WI38 (cell line): ENCODE measurements around the gene SCART1.

Experiments
- H3K4me3 ChIP-seq: 2 replicates; pipeline ENCODE4 v1.5.1; 2011; ENCODE audit warnings: low read depth, mild to moderate bottlenecking, control low read depth, low read length
- TF ChIP-seq, protein P1 (sequence below): IDR thresholded peaks from 2 replicates; pipeline ENCODE4 v1.5.1; 2012; ENCODE audit warnings: low read depth, mild to moderate bottlenecking, control low read depth, low read length

The SCART1 gene

GRCh38 chr10:133441780-133442179 is 12.0 kb upstream of the SCART1 start:
- TF ChIP-seq, protein P1, sequence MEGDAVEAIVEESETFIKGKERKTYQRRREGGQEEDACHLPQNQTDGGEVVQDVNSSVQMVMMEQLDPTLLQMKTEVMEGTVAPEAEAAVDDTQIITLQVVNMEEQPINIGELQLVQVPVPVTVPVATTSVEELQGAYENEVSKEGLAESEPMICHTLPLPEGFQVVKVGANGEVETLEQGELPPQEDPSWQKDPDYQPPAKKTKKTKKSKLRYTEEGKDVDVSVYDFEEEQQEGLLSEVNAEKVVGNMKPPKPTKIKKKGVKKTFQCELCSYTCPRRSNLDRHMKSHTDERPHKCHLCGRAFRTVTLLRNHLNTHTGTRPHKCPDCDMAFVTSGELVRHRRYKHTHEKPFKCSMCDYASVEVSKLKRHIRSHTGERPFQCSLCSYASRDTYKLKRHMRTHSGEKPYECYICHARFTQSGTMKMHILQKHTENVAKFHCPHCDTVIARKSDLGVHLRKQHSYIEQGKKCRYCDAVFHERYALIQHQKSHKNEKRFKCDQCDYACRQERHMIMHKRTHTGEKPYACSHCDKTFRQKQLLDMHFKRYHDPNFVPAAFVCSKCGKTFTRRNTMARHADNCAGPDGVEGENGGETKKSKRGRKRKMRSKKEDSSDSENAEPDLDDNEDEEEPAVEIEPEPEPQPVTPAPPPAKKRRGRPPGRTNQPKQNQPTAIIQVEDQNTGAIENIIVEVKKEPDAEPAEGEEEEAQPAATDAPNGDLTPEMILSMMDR: no peak
- H3K4me3 ChIP-seq: no peak overlapping the region

GRCh38 chr10:133442191-133442966 is 11.4 kb upstream of the SCART1 start:
- TF ChIP-seq, protein P1: no peak
- H3K4me3 ChIP-seq: no peak overlapping the region

- TF ChIP-seq, protein P1: no peak
- no peak overlapping the region for H3K4me3 ChIP-seq
Measured at GRCh38 chr10:133442967-133443924, 10.5 kb upstream of the SCART1 start.

DNA sequence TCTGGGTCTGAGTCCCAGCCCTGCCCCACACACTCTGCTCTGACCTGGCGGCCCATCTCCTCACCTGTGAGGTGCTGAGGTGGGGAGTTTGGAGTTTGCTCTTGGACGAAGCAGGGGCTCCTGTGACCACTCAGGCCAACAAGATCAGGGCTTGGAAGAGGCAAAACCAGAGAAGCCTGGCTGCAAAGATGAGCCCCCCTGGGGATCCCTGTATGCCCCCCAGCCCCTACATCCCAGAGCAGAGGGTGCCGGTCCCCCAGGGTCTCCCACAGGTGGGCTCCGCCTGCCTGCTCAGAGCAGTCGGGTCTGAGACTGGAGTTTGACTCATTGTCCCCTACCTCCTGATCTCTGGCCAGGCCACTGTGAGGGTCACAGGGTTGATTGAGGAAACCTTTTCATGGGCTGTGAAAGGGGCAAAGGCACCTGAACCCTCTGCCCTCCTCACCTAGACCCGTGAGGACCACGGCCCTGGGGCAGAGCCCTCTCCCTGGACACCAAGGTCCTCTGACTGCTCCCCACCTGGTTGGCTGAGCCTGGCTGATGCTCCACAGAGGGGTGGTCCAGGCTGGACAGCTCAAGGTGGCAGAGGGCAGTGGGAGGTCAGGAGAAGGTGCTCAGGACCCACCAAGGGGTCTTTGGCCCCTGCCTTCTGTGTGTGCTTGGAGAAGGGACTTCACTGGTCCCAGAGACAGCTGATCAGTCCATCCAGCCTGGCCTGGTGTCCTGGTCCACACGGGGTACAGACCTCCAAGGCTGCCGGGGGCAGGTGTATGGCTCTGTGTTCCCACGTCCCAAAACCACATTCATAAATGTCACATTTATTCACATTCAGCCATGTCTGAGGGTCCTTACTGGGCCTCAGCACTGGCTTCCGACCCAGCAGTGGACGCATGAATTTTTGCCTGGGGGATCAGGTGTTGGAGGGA is 9.1 kb upstream of the SCART1 start:
- no peak overlapping the region for H3K4me3 ChIP-seq
- TF ChIP-seq, protein P1: no peak

DNA sequence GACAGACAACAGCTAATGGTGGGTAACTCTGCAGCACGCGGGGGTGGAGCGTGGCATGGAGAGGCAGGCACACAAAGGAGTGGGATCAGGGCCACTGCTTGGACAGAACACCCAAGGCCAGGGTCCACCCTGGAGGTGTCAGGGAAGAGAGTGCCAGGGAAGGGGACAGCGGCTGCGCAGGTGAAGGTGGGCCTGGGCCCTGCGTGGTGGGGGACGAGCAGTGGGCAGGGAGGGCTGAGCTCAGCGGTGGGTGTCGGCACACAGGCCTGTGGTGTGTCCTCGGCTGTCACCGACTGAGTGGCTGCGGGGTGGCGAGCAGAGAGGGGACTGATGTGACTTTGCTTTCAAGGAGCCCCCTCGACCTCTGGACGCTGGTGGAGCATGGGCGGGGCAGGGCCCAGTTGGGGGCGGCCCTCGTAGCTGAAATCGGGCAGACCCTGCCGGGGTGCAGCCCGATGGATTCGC is 8.4 kb upstream of the SCART1 start:
- no peak overlapping the region for H3K4me3 ChIP-seq
- TF ChIP-seq, protein P1: no peak

- H3K4me3 ChIP-seq: no peak overlapping the region
- TF ChIP-seq, protein P1: no peak
Measured at GRCh38 chr10:133445751-133446708, 7.7 kb upstream of the SCART1 start.
